SIG-M5 treated with dmso at 0.1 percent for 504 hours (cell line): Measurements from ENCODE around the gene ANKRD33B.
"Not testable (repeated sequence)": the region's sequence is repeated elsewhere in the genome, so short reads cannot be mapped to it uniquely, and the experiment has no call there.

Source experiments
- DNase-seq: peaks from one replicate; lab custom pipeline; 2025; ENCODE audit not compliant: unreplicated experiment; lab: John Stamatoyannopoulos, UW

Gene ANKRD33B

GRCh38 chr5:10556289-10556807 lies 7.5 kb upstream of the ANKRD33B start:
- DNase-seq = no peak

- DNase-seq = no peak
These were observed 6.8 kb upstream of the ANKRD33B start for GRCh38 chr5:10556893-10557746.

GRCh38 chr5:10559151-10559550 lies 4.7 kb upstream of the ANKRD33B start:
- no peak for DNase-seq

GRCh38 chr5:10559871-10560270 lies 4.0 kb upstream of the ANKRD33B start:
- DNase-seq = no peak

GRCh38 chr5:10562201-10563109 lies 1.4 kb upstream of the ANKRD33B start:
- no peak for DNase-seq

- no peak for DNase-seq
These were observed 543 bp upstream of the ANKRD33B start for GRCh38 chr5:10563110-10563944.

GRCh38 chr5:10564838-10565784 lies 1.2 kb downstream of the ANKRD33B start:
- peak; percentile 25 for DNase-seq

GRCh38 chr5:10565785-10566542 lies 2.1 kb downstream of the ANKRD33B start:
- peak; percentile 31 for DNase-seq

GRCh38 chr5:10566543-10567068 lies 2.7 kb downstream of the ANKRD33B start:
- DNase-seq = no peak

GRCh38 chr5:10567121-10567591 lies 3.3 kb downstream of the ANKRD33B start:
- DNase-seq = peak; percentile 46

- DNase-seq = no peak
These were observed 4.0 kb downstream of the ANKRD33B start for GRCh38 chr5:10567781-10568321.

GRCh38 chr5:10570540-10570939 lies 6.7 kb downstream of the ANKRD33B start:
- not testable (repeated sequence) for DNase-seq

GRCh38 chr5:10572451-10572850 lies 8.6 kb downstream of the ANKRD33B start:
- no peak for DNase-seq

GRCh38 chr5:10573487-10574145 lies 9.7 kb downstream of the ANKRD33B start:
- no peak for DNase-seq

- not testable (repeated sequence) for DNase-seq
These were observed 11.0 kb downstream of the ANKRD33B start for GRCh38 chr5:10574879-10575278.

- DNase-seq = peak; percentile 31
These were observed 12.4 kb downstream of the ANKRD33B start for GRCh38 chr5:10576121-10576789.

- DNase-seq = no peak
These were observed 12.9 kb downstream of the ANKRD33B start for GRCh38 chr5:10576790-10577189.
